LNCaP clone FGC (cell line): ENCODE results near the gene NDST4.

ENCODE experiments used
- DNase-seq: peaks from one replicate; pipeline ENCODE4 v3.0.0-alpha.2; 2011; ENCODE audit warnings: low read depth
- H3K4me3 ChIP-seq: 2 replicates; pipeline ENCODE4 v1.5.1; 2011; ENCODE audit warnings: mild to moderate bottlenecking, low read depth, low read length, control low read depth
- CTCF ChIP-seq: IDR thresholded peaks from 2 replicates; pipeline ENCODE4 v1.5.1; 2012; ENCODE audit warnings: mild to moderate bottlenecking; ENCODE audit not compliant: control insufficient read depth, insufficient read depth; ENCODE audit errors: extremely low read depth

Gene NDST4

GRCh38 chr4:114883641-114884040 lies 229.8 kb downstream of the NDST4 start:
- no peak overlapping the region for H3K4me3 ChIP-seq
- no peak for DNase-seq
- TF ChIP-seq CTCF: no peak

DNA sequence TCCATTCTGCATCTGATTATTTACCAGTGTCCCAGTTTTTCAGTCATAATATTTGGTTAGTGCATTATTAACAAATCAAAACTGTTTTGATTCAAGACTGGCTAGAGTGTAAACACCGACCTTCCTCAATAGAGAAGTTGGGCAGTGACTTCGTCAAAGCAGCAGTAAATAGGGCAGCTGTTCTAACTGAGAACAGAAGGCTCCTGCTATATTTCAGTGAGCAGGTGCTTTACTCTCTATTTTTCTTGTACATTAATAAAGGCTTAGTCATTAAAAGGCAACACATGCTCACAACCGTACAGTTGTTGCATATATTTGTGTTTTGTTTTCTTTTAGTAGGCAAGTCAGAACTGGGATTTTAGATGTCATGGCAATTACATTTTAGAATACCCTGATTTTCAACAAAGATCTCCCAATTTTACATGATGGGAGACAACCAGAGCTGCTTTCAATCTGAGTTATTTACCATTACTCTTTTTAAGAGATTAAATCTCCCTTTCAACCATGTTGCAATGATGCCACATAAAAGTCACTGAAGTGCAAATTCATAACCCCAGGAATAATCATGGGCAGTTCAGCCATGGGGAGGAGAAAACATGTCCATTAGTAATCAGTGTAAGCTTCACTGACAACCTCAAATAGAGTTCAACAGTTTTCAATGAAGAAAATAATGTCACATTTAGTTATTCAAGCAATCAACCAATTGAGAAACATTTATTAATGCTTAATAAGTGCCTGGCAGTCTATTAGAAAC lies 233.3 kb downstream of the NDST4 start:
- no peak for TF ChIP-seq CTCF
- no peak for DNase-seq
- no peak overlapping the region for H3K4me3 ChIP-seq

- no peak for DNase-seq
- H3K4me3 ChIP-seq: no peak overlapping the region
- TF ChIP-seq CTCF: no peak
Observed at GRCh38 chr4:114875630-114876029, 237.8 kb downstream of the NDST4 start.

DNA sequence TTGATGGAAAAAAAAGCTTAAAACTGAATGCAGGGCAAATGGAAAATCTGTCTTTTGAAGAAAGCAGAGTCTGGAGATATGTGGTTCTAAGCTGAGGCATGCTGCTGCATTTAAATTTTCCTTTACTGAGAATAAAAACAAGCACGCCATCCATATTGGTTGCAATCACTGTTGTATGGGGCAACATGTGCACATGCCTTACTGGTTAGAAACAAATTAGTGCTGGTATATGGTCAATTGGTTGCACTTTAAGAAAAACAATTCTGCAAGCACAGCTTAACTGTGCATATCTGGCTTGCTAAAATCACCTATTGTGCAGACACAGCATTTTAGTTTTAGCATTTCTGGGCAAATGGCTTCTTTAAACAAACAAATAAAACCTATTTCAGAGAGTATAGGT lies 239.1 kb downstream of the NDST4 start:
- no peak overlapping the region for H3K4me3 ChIP-seq
- no peak for DNase-seq
- TF ChIP-seq CTCF: no peak

DNA sequence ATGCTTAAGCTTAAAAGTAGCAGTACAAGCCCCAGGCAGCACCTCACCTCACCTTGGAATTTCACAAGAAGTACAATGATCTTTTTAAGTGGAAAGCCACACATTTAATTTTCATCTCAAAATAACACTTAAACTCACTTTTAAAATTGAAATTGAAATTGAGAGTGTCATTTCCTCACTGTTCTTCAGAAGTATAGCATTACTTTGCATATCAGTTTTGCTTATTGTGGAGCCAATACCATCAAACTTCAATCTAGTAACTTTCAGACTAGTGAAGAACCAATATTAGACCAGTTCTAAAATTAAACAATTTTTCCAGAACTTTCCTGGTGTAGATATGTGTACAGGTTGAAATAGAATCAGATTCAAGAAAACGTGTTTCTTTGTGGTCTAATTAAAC lies 242.4 kb downstream of the NDST4 start:
- TF ChIP-seq CTCF: no peak
- DNase-seq: no peak
- no peak overlapping the region for H3K4me3 ChIP-seq

DNA sequence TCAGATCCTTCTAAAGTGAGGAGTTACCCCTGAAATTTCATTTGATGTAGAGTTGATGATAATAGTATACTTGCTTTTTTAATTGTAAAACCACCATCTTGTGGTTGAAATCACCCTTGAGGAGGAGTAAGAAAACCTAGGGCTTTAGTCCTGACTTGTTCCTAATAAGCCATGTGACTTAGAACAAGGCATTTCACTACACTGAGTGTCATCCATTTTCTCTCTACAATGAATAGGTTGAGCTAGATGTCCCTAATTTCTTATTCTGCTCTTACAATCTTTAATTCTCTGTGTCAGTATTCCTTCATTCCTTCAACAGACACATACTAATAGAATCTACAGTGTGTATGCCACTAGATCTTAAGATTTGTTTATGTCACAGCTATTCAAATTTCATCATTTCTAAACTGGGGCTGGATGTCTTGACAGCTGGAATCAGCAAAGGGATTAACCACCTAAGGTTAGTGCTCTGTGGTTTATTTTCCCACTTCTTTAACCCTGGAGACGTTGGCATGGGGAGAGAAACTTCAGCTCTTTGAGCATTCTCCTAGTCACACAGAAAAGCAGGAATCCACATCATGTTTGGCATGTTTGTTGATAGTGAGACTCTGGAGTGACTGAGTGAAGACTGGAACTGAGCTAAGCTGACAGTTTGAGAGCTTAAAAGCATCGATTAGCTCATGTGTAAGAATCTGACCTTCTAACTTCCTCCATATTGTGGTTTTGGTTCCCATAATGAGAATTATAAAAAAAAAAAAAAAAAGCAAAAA lies 246.3 kb downstream of the NDST4 start:
- TF ChIP-seq CTCF: no peak
- no peak overlapping the region for H3K4me3 ChIP-seq
- no peak for DNase-seq

DNA sequence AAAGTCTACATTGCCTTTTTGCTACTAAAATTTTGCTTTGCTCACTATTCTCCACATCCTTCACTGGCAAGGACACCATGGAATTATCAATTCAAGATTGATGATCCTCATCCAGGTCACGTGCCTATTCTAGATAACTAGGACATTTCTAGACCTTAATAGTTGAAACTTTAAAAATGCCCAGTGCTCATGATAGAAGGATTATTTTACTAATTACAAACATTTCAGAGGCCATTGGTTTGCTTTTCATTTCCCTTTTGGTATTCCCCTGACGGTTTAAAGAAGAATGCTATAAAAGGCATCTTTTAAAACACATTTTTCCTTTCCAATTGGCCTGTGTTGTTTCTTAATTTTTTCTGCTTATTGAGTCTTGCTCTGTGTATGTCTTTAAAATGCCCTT lies 249.4 kb downstream of the NDST4 start:
- H3K4me3 ChIP-seq: no peak overlapping the region
- DNase-seq: no peak
- TF ChIP-seq CTCF: no peak
